Natural killer cell (primary cell): ENCODE results near the gene MAP2K7. TPM values are rescaled to one million over a fixed set of nuclear protein-coding genes. Genes with fewer than 3 reads are reported as not detected.

Source experiments
- ATAC-seq, 3 donors: fragments of 150-1000 bp in 2 of 3; fragments of 200-7000 bp in 1 of 3; cut with Tn5 transposase; 1 replicate in 1 of 3; 2 replicates in 2 of 3; pipeline ENCODE4 v1.10.0; 2021; ENCODE audit warnings: mild to moderate bottlenecking in 2 of 3, moderate library complexity in 2 of 3
- DNase-seq, 2 donors: peaks; one replicate each; pipeline versions ENCODE4 v3.0.0 to v3.0.0-alpha.2; 2013 to 2021; ENCODE audit warnings: mixed read lengths in 1 of 2
- H3K27ac ChIP-seq: one replicate; pipeline ENCODE4 v1.5.1; 2013; ENCODE audit warnings: mild to moderate bottlenecking, low read length
- H3K27me3 ChIP-seq: one replicate; pipeline ENCODE4 v1.6.1; 2013; ENCODE audit warnings: low read length; ENCODE audit not compliant: control insufficient read depth, insufficient read depth
- H3K36me3 ChIP-seq: one replicate; pipeline ENCODE4 v1.6.1; 2013; ENCODE audit warnings: low read length; ENCODE audit not compliant: control insufficient read depth, insufficient read depth
- H3K4me1 ChIP-seq: one replicate; pipeline ENCODE4 v1.6.1; 2013; ENCODE audit warnings: low read length; ENCODE audit not compliant: control insufficient read depth, insufficient read depth
- H3K4me3 ChIP-seq: one replicate; pipeline ENCODE4 v1.5.1; 2013; ENCODE audit warnings: low read length
- H3K9me3 ChIP-seq: one replicate; pipeline ENCODE4 v1.6.1; 2013; ENCODE audit warnings: low read length; ENCODE audit not compliant: control insufficient read depth, insufficient read depth
- H3K27ac Mint-ChIP-seq, 2 donors: one replicate each; pipeline ENCODE4 v1.8.0; 2022; ENCODE audit warnings: mild to moderate bottlenecking in 2 of 2, mixed read lengths in 2 of 2, moderate library complexity in 1 of 2
- H3K27me3 Mint-ChIP-seq, 2 donors: one replicate each; pipeline ENCODE4 v1.8.0; 2022; ENCODE audit warnings: low read depth in 2 of 2, mixed read lengths in 2 of 2
- H3K36me3 Mint-ChIP-seq: one replicate; pipeline ENCODE4 v1.8.0; 2022; ENCODE audit warnings: mixed read lengths
- H3K4me1 Mint-ChIP-seq, 2 donors: one replicate each; pipeline ENCODE4 v1.8.0; 2022; ENCODE audit warnings: mixed read lengths in 2 of 2
- H3K4me3 Mint-ChIP-seq: one replicate; pipeline ENCODE4 v1.8.0; 2022; ENCODE audit warnings: mild to moderate bottlenecking, moderate library complexity, mixed read lengths
- H3K9me3 Mint-ChIP-seq, 2 donors: one replicate each; pipeline ENCODE4 v1.8.0; 2022; ENCODE audit warnings: mixed read lengths in 2 of 2
- WGBS: methylation state at CpG from one replicate; pipeline ENCODE4 v1.1.7; 2013; ENCODE audit warnings: missing lambda C conversion rate; ENCODE audit not compliant: insufficient coverage; 5-methylcytosine and 5-hydroxymethylcytosine counted together
- intact Hi-C: fragments of 100-400 bp; cut with micrococcal nuclease; formaldehyde crosslinking; loops from one replicate; pipeline ENCODE4 v1.14.2; 2022
- total RNA-seq, 4 donors: library from RNA; stranded (reverse); fragments of 120-200 nt in 1 of 4; gene quantifications; one replicate each; pipeline versions ENCODE4 v1.2.3 to v1.2.4, GENCODE V29; 2013 to 2022
- TF ChIP-seq, protein P1 (sequence below): fragments of 200-600 bp; IDR thresholded peaks from one replicate; pipeline ENCODE4 v1.8.0; 2022; ENCODE audit warnings: antibody characterized with exemption

MAP2K7 gene
- total RNA-seq, 3 donors from 2014 or later (not counting 1 experiment from before 2014, with no cell fraction given) = 131 to 218 (median 159) TPM

DNA sequence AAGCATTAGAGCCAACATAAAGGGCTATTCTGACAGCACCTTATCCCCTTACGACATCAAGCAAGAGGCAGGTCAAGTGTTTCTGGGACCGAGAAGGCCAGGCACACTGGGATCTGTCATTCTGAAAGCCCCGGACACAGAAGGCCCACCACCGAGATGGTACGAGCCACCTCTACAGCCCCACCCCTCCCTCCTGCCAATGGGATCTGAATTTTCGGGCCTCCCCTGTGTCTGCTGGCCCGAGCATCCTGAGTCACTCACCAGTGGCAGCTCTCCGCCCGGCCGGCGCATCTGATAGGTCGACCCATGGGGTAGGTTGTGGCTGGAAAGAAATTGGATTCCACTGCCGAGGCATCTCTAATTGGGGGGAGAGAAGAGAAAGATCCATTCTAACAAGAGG, 37.2 kb downstream of the MAP2K7 start:
- TF ChIP-seq, protein P1, sequence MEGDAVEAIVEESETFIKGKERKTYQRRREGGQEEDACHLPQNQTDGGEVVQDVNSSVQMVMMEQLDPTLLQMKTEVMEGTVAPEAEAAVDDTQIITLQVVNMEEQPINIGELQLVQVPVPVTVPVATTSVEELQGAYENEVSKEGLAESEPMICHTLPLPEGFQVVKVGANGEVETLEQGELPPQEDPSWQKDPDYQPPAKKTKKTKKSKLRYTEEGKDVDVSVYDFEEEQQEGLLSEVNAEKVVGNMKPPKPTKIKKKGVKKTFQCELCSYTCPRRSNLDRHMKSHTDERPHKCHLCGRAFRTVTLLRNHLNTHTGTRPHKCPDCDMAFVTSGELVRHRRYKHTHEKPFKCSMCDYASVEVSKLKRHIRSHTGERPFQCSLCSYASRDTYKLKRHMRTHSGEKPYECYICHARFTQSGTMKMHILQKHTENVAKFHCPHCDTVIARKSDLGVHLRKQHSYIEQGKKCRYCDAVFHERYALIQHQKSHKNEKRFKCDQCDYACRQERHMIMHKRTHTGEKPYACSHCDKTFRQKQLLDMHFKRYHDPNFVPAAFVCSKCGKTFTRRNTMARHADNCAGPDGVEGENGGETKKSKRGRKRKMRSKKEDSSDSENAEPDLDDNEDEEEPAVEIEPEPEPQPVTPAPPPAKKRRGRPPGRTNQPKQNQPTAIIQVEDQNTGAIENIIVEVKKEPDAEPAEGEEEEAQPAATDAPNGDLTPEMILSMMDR = no peak
- H3K36me3 ChIP-seq = peaks cover 24% of the 10 kb centered on the region
- DNase-seq = no peak
- peaks cover 15 to 35% of the 10 kb centered on the region in 2 donors for H3K4me1 Mint-ChIP-seq
- no peaks in the 10 kb centered on the region for H3K9me3 Mint-ChIP-seq
- WGBS = 98% methylated on average over 10 of the region's 13 CpGs
- H3K4me1 ChIP-seq = peaks cover 20% of the 10 kb centered on the region
- intact Hi-C loops = no loop called here
- ATAC-seq = no peak
- no peaks in the 10 kb centered on the region for H3K27me3 ChIP-seq
- no peak overlapping the region for H3K4me3 ChIP-seq
- no peak overlapping the region for H3K27ac ChIP-seq
- H3K36me3 Mint-ChIP-seq = peaks cover 6% of the 10 kb centered on the region
- H3K27ac Mint-ChIP-seq = no peak overlapping the region
- no peaks in the 10 kb centered on the region for H3K9me3 ChIP-seq
- peaks cover 0 to 4% of the 10 kb centered on the region in 2 donors for H3K27me3 Mint-ChIP-seq
- peak overlapping the region; percentile 21 for H3K4me3 Mint-ChIP-seq

DNA sequence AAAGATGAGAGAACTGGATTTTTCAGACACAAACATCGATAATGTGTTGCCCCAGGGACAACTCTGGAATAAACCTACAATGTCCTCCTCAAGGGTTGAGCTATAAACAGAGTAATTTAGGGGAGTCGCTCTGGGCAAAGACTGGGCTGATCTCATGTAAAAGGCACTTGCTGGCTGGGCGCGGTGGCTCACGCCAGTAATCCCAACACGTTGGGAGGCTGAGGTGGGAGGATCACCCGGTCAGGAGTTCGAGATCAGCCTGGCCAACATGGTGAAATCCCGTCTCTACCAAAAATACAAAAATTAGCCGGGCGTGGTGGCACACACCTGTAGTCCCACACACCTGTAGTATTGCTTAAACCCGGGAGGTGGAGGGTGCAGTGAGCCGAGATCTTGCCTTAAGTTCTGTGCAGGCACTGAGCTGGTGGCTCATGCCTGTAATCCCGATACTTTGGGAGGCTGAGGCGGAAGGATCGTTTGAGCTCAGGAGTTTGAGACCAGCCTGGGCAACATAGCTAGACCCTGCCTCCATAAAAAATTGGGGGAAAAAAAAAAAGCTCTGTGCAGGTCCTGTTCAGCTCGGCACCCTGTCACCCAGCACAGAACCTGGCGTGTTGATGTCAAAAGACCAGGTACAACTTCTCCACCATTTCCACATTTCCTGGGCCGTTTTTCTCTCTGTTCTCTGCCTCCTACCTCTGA, 38.4 kb downstream of the MAP2K7 start:
- WGBS = 93% methylated on average over 19 of the region's 19 CpGs
- H3K27ac ChIP-seq = no peak overlapping the region
- Mint-ChIP-seq H3K9me3 (no peaks in the 10 kb centered on the region), H3K27me3 (peaks cover 0 to 4% of the 10 kb centered on the region in 2 donors), H3K4me1 (peaks cover 15 to 35% of the 10 kb centered on the region in 2 donors), H3K4me3 (peak overlapping the region; percentile 25), H3K36me3 (peaks cover 6% of the 10 kb centered on the region), H3K27ac (peak overlapping the region; percentile 98 to 100)
- H3K36me3 ChIP-seq = peaks cover 17% of the 10 kb centered on the region
- ATAC-seq (no peak), DNase-seq (no peak)
- H3K4me1 ChIP-seq = peaks cover 20% of the 10 kb centered on the region
- H3K27me3 ChIP-seq = no peaks in the 10 kb centered on the region
- no peaks in the 10 kb centered on the region for H3K9me3 ChIP-seq
- TF ChIP-seq, protein P1 = no peak
- no peak overlapping the region for H3K4me3 ChIP-seq
- intact Hi-C loops = loop anchor here (2.0 kb wide), 1 partner anchor 13 kb away; no protein-coding TSS in a partner anchor

DNA sequence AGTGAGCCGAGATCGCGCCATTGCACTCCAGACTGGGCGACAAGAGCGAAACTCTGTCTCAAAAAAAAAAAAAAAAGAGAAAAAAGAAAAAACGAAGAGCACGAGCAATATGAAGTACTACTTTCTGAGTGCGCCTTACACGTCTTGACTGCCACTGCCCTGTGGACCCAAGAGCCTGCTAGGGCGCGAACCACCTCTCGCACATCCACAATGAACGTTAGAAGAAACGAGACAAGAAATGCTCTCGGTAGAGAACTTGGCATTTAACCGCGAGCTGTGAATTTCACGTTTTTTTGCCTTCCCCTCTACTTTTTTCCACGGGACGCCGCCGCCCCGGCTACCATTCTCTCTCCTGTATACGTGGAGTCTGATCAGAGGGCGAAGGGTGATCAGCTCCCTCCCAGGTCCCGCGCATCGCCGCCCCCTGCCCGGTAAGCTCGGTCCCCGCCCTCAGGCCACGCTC, 39.3 kb downstream of the MAP2K7 start:
- peaks cover 6% of the 10 kb centered on the region for H3K36me3 Mint-ChIP-seq
- WGBS = 8% methylated on average over 33 of the region's 33 CpGs
- Histone ChIP-seq H3K27me3 (no peaks in the 10 kb centered on the region), H3K36me3 (peaks cover 12% of the 10 kb centered on the region), H3K27ac (peak overlapping the region; percentile 97), H3K4me1 (peaks cover 20% of the 10 kb centered on the region), H3K9me3 (no peaks in the 10 kb centered on the region), H3K4me3 (peak overlapping the region; percentile 91)
- H3K27me3 Mint-ChIP-seq = peaks cover 0 to 4% of the 10 kb centered on the region in 2 donors
- DNase-seq = no peak
- H3K4me3 Mint-ChIP-seq = peak overlapping the region; percentile 95
- H3K4me1 Mint-ChIP-seq = peaks cover 15 to 35% of the 10 kb centered on the region in 2 donors
- peak in 2 of 3 donors; percentile 2 to 3 for ATAC-seq
- TF ChIP-seq, protein P1 = no peak
- intact Hi-C loops = loop anchor here (1.0 to 2.0 kb wide), 3 partner anchors 14 to 59 kb away; partner anchors contain the start of gene MAP2K7
- H3K9me3 Mint-ChIP-seq = no peaks in the 10 kb centered on the region
- peak overlapping the region; percentile 98 to 100 for H3K27ac Mint-ChIP-seq
